ENCODE data around the gene TANC1.

GRCh38 chr2:159072795-159073194 lies 104.4 kb downstream of the TANC1 start:
- TF ChIP-seq CREB1 (CRISPR knock-in tag; IDR thresholded peaks at IDR 0.05; ENCODE audit: low read depth), result no peak
- no peak for TF ChIP-seq CTCF (conservative IDR thresholded peaks at IDR 0.05; ENCODE audit: low read depth in 2 of 2)
- TF ChIP-seq EZH2 (IDR thresholded peaks at IDR 0.05; ENCODE audit: low read depth, unreplicated experiment), result no peak
- TF ChIP-seq POLR2AphosphoS5 (IDR thresholded peaks at IDR 0.05; ENCODE audit: low read depth), result no peak
- TF ChIP-seq EZH2phosphoT487 (IDR thresholded peaks at IDR 0.05; ENCODE audit: unreplicated experiment), result no peak
